ENCODE results near the gene C4orf17. TPM values are rescaled to one million over a fixed set of nuclear protein-coding genes. Genes with fewer than 3 reads are reported as not detected.

Gene C4orf17
- total RNA-seq, 1 experiment from 2014 or later: not detected

GRCh38 chr4:99578714-99579113 is 67.9 kb downstream of the C4orf17 start:
- intact Hi-C loops (cut with micrococcal nuclease; ENCODE audit: unreplicated experiment): no loop called here
- Histone ChIP-seq H3K36me3 (ENCODE audit: insufficient read depth, low read length, poor library complexity, severe bottlenecking) (no peaks in the 10 kb centered on the region), H3K4me3 (ENCODE audit: low read depth, low read length, poor library complexity, severe bottlenecking) (no peak overlapping the region), H3K9me3 (ENCODE audit: low read depth, low read length, poor library complexity, severe bottlenecking) (no peaks in the 10 kb centered on the region), H3K27me3 (replicated peaks; ENCODE audit: insufficient read depth, low read depth, low read length, poor library complexity) (peaks cover 70% of the 10 kb centered on the region), H3K4me1 (ENCODE audit: insufficient read depth, low read length, poor library complexity, severe bottlenecking) (no peaks in the 10 kb centered on the region), H3K27ac (ENCODE audit: low read depth, low read length, poor library complexity, severe bottlenecking) (no peak overlapping the region)
- TF ChIP-seq EZH2 (IDR thresholded peaks at IDR 0.05; ENCODE audit: borderline replicate concordance, low read depth, low read length, poor library complexity, severe bottlenecking) (no peak), CTCF (conservative IDR thresholded peaks at IDR 0.05; ENCODE audit: low read depth, low read length) (no peak)
- POLR2A ChIA-PET (ENCODE audit: low non-redundant PET): no interaction called here
- DNase-seq (ENCODE audit: low spot score): no peak
- CTCF ChIA-PET: no interaction called here
- no TSS peak for BruUV-seq (replicated peaks)

GRCh38 chr4:99585516-99585915 is 74.7 kb downstream of the C4orf17 start:
- Histone ChIP-seq H3K4me3 (ENCODE audit: low read depth, low read length, poor library complexity, severe bottlenecking) (no peak overlapping the region), H3K27me3 (replicated peaks; ENCODE audit: insufficient read depth, low read depth, low read length, poor library complexity) (peaks cover 37% of the 10 kb centered on the region), H3K9me3 (ENCODE audit: low read depth, low read length, poor library complexity, severe bottlenecking) (no peaks in the 10 kb centered on the region), H3K4me1 (ENCODE audit: insufficient read depth, low read length, poor library complexity, severe bottlenecking) (peaks cover 4% of the 10 kb centered on the region), H3K27ac (ENCODE audit: low read depth, low read length, poor library complexity, severe bottlenecking) (no peak overlapping the region), H3K36me3 (ENCODE audit: insufficient read depth, low read length, poor library complexity, severe bottlenecking) (no peaks in the 10 kb centered on the region)
- CTCF ChIA-PET: no interaction called here
- intact Hi-C loops (cut with micrococcal nuclease; ENCODE audit: unreplicated experiment): no loop called here
- BruUV-seq (replicated peaks): no TSS peak
- TF ChIP-seq EZH2 (IDR thresholded peaks at IDR 0.05; ENCODE audit: borderline replicate concordance, low read depth, low read length, poor library complexity, severe bottlenecking) (no peak), CTCF (conservative IDR thresholded peaks at IDR 0.05; ENCODE audit: low read depth, low read length) (no peak)
- POLR2A ChIA-PET (ENCODE audit: low non-redundant PET): no interaction called here
- DNase-seq (ENCODE audit: low spot score): no peak

- POLR2A ChIA-PET (ENCODE audit: low non-redundant PET): no interaction called here
- TF ChIP-seq CTCF (conservative IDR thresholded peaks at IDR 0.05; ENCODE audit: low read depth, low read length) (no peak), EZH2 (IDR thresholded peaks at IDR 0.05; ENCODE audit: borderline replicate concordance, low read depth, low read length, poor library complexity, severe bottlenecking) (no peak)
- intact Hi-C loops (cut with micrococcal nuclease; ENCODE audit: unreplicated experiment): no loop called here
Measured at GRCh38 chr4:99586322-99586721, 75.5 kb downstream of the C4orf17 start.

More at GRCh38 chr4:99586322-99586721, 75.5 kb downstream of the C4orf17 start:
- Histone ChIP-seq H3K4me1 (ENCODE audit: insufficient read depth, low read length, poor library complexity, severe bottlenecking) (peaks cover 4% of the 10 kb centered on the region), H3K4me3 (ENCODE audit: low read depth, low read length, poor library complexity, severe bottlenecking) (no peak overlapping the region), H3K9me3 (ENCODE audit: low read depth, low read length, poor library complexity, severe bottlenecking) (no peaks in the 10 kb centered on the region), H3K27me3 (replicated peaks; ENCODE audit: insufficient read depth, low read depth, low read length, poor library complexity) (peaks cover 28% of the 10 kb centered on the region), H3K36me3 (ENCODE audit: insufficient read depth, low read length, poor library complexity, severe bottlenecking) (no peaks in the 10 kb centered on the region), H3K27ac (ENCODE audit: low read depth, low read length, poor library complexity, severe bottlenecking) (no peak overlapping the region)
- DNase-seq (ENCODE audit: low spot score): peak; percentile 12
- CTCF ChIA-PET: no interaction called here
- no TSS peak for BruUV-seq (replicated peaks)

Data from A673 (cell line).